ENCODE measurements around the gene YWHAG.
"Not testable (repeated sequence)": the region's sequence is repeated elsewhere in the genome, so short reads cannot be mapped to it uniquely, and the experiment has no call there.

YWHAG gene

GRCh38 chr7:76390092-76390491 is 31.3 kb upstream of the YWHAG start:
- H3F3A ChIP-seq (ENCODE audit: insufficient read depth, low read length) = no peaks in the 10 kb centered on the region
- no peaks in the 10 kb centered on the region for H3K27me3 ChIP-seq (ENCODE audit: insufficient read depth, low read length)
- H3K79me2 ChIP-seq (ENCODE audit: insufficient read depth, low read length) = no peaks in the 10 kb centered on the region
- no peaks in the 10 kb centered on the region for H4K20me1 ChIP-seq (ENCODE audit: insufficient read depth, low read length)
- H3K4me2 ChIP-seq (ENCODE audit: low read length) = no peak overlapping the region
- H3K4me3 ChIP-seq (ENCODE audit: low read depth, low read length, poor library complexity, severe bottlenecking) = no peak overlapping the region
- no peak overlapping the region for H3K9ac ChIP-seq (ENCODE audit: low read length)
- H3K4me1 ChIP-seq (ENCODE audit: insufficient read depth, low read length, severe bottlenecking) = peaks cover 37% of the 10 kb centered on the region
- no peaks in the 10 kb centered on the region for H3K9me3 ChIP-seq (ENCODE audit: low read length)
- no peak for TF ChIP-seq CTCF (IDR thresholded peaks at IDR 0.05; ENCODE audit: low read length)
- no peak for TF ChIP-seq EZH2 (IDR thresholded peaks at IDR 0.05; ENCODE audit: borderline replicate concordance, low read length)
- H3K9me2 ChIP-seq (ENCODE audit: low read depth, low read length) = no peaks in the 10 kb centered on the region
- no peak overlapping the region for H2AFZ ChIP-seq (ENCODE audit: low read length)
- no peak overlapping the region for H3K27ac ChIP-seq (ENCODE audit: low read depth, low read length, poor library complexity, severe bottlenecking)
- no peaks in the 10 kb centered on the region for H3K36me3 ChIP-seq (ENCODE audit: insufficient read depth, low read length)

DNA sequence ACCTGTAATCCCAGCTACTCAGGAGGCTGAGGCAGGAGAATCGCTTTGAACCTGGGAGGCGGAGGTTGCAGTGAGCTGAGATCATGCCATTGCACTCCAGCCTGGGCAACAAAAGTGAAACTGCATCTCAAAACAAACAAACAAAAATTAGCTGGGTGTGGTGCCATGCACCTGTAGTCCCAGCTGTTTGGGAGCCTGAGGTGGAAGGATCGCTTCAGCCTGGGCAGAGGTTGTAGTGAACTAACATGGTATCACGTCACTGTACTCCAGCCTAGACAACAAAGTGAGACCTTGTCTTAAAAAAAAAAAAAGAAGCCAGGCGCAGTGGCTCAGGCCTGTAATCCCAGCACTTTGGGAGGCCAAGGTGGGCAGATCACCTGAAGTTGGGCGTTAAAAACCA is 29.0 kb upstream of the YWHAG start:
- H3K79me2 ChIP-seq (ENCODE audit: insufficient read depth, low read length); H3K9me2 ChIP-seq (ENCODE audit: low read depth, low read length); H3K27me3 ChIP-seq (ENCODE audit: insufficient read depth, low read length); H3K4me3 ChIP-seq (ENCODE audit: low read depth, low read length, poor library complexity, severe bottlenecking); H3K9me3 ChIP-seq (ENCODE audit: low read length); H3F3A ChIP-seq (ENCODE audit: insufficient read depth, low read length); H3K36me3 ChIP-seq (ENCODE audit: insufficient read depth, low read length); H3K27ac ChIP-seq (ENCODE audit: low read depth, low read length, poor library complexity, severe bottlenecking); H4K20me1 ChIP-seq (ENCODE audit: insufficient read depth, low read length); H3K4me2 ChIP-seq (ENCODE audit: low read length); H3K9ac ChIP-seq (ENCODE audit: low read length); H2AFZ ChIP-seq (ENCODE audit: low read length): not testable (repeated sequence)
- peaks cover 25% of the 10 kb centered on the region for H3K4me1 ChIP-seq (ENCODE audit: insufficient read depth, low read length, severe bottlenecking)

- TF ChIP-seq CTCF (IDR thresholded peaks at IDR 0.05; ENCODE audit: low read length) (no peak), EZH2 (IDR thresholded peaks at IDR 0.05; ENCODE audit: borderline replicate concordance, low read length) (no peak)
- no peak overlapping the region for H2AFZ ChIP-seq (ENCODE audit: low read length)
- H3K4me2 ChIP-seq (ENCODE audit: low read length) = no peak overlapping the region
- no peaks in the 10 kb centered on the region for H3K27me3 ChIP-seq (ENCODE audit: insufficient read depth, low read length)
- H3K36me3 ChIP-seq (ENCODE audit: insufficient read depth, low read length) = no peaks in the 10 kb centered on the region
- H3K79me2 ChIP-seq (ENCODE audit: insufficient read depth, low read length) = no peaks in the 10 kb centered on the region
- no peaks in the 10 kb centered on the region for H3K9me2 ChIP-seq (ENCODE audit: low read depth, low read length)
- H3K9me3 ChIP-seq (ENCODE audit: low read length) = no peaks in the 10 kb centered on the region
- peaks cover 20% of the 10 kb centered on the region for H3K4me1 ChIP-seq (ENCODE audit: insufficient read depth, low read length, severe bottlenecking)
- H4K20me1 ChIP-seq (ENCODE audit: insufficient read depth, low read length) = no peaks in the 10 kb centered on the region
- H3K9ac ChIP-seq (ENCODE audit: low read length) = no peak overlapping the region
- H3K4me3 ChIP-seq (ENCODE audit: low read depth, low read length, poor library complexity, severe bottlenecking) = no peak overlapping the region
- no peak overlapping the region for H3K27ac ChIP-seq (ENCODE audit: low read depth, low read length, poor library complexity, severe bottlenecking)
- no peaks in the 10 kb centered on the region for H3F3A ChIP-seq (ENCODE audit: insufficient read depth, low read length)
Observed at GRCh38 chr7:76386691-76387260, 28.0 kb upstream of the YWHAG start.
